ENCODE results near the gene GH2.

GH2 gene

GRCh38 chr17:63834431-63835166 lies 47.1 kb downstream of the GH2 start:
- Histone ChIP-seq H3F3A (ENCODE audit: low read depth) (no peaks in the 10 kb centered on the region), H3K27me3 (ENCODE audit: insufficient read depth, low read length, poor library complexity, severe bottlenecking) (no peaks in the 10 kb centered on the region), H3K79me2 (ENCODE audit: insufficient read depth, low read length) (peaks cover 92% of the 10 kb centered on the region), H3K9ac (ENCODE audit: low read depth, low read length, poor library complexity, severe bottlenecking) (peak overlapping the region; percentile 49), H3K9me3 (ENCODE audit: insufficient read depth, low read depth, low read length) (no peaks in the 10 kb centered on the region), H3K4me3 (ENCODE audit: low read length, poor library complexity, severe bottlenecking) (peak overlapping the region; percentile 36), H4K20me1 (ENCODE audit: insufficient read depth, low read length, poor library complexity, severe bottlenecking) (peaks cover 19% of the 10 kb centered on the region), H2AFZ (ENCODE audit: low read length) (no peak overlapping the region), H3K4me2 (ENCODE audit: low read depth, low read length, poor library complexity, severe bottlenecking) (peak overlapping the region; percentile 67), H3K36me3 (ENCODE audit: insufficient read depth, low read length) (peaks cover 62% of the 10 kb centered on the region), H3K9me2 (replicated peaks; ENCODE audit: low read depth, low read length) (no peaks in the 10 kb centered on the region), H3K4me1 (ENCODE audit: insufficient read depth, low read length, poor library complexity, severe bottlenecking) (peaks cover 46% of the 10 kb centered on the region)
- TF ChIP-seq CTCF (conservative IDR thresholded peaks at IDR 0.05; ENCODE audit: low read length) (peak; percentile 96), EZH2phosphoT487 (IDR thresholded peaks at IDR 0.05; ENCODE audit: borderline replicate concordance) (no peak)

- H3F3A ChIP-seq (ENCODE audit: low read depth), result no peaks in the 10 kb centered on the region
- H3K4me2 ChIP-seq (ENCODE audit: low read depth, low read length, poor library complexity, severe bottlenecking), result peak overlapping the region; percentile 67
- no peaks in the 10 kb centered on the region for H3K27me3 ChIP-seq (ENCODE audit: insufficient read depth, low read length, poor library complexity, severe bottlenecking)
- peaks cover 65% of the 10 kb centered on the region for H3K36me3 ChIP-seq (ENCODE audit: insufficient read depth, low read length)
- no peaks in the 10 kb centered on the region for H3K9me2 ChIP-seq (replicated peaks; ENCODE audit: low read depth, low read length)
- peaks cover 19% of the 10 kb centered on the region for H4K20me1 ChIP-seq (ENCODE audit: insufficient read depth, low read length, poor library complexity, severe bottlenecking)
- no peak overlapping the region for H2AFZ ChIP-seq (ENCODE audit: low read length)
- peak overlapping the region; percentile 49 for H3K9ac ChIP-seq (ENCODE audit: low read depth, low read length, poor library complexity, severe bottlenecking)
- H3K79me2 ChIP-seq (ENCODE audit: insufficient read depth, low read length), result peaks cover 92% of the 10 kb centered on the region
- no peak for TF ChIP-seq CTCF (conservative IDR thresholded peaks at IDR 0.05; ENCODE audit: low read length)
- no peak for TF ChIP-seq EZH2phosphoT487 (IDR thresholded peaks at IDR 0.05; ENCODE audit: borderline replicate concordance)
- H3K4me3 ChIP-seq (ENCODE audit: low read length, poor library complexity, severe bottlenecking), result no peak overlapping the region
- no peaks in the 10 kb centered on the region for H3K9me3 ChIP-seq (ENCODE audit: insufficient read depth, low read depth, low read length)
- H3K4me1 ChIP-seq (ENCODE audit: insufficient read depth, low read length, poor library complexity, severe bottlenecking), result peaks cover 46% of the 10 kb centered on the region
These were observed 47.9 kb downstream of the GH2 start for GRCh38 chr17:63833741-63834373.

- H4K20me1 ChIP-seq (ENCODE audit: insufficient read depth, low read length, poor library complexity, severe bottlenecking), result peaks cover 20% of the 10 kb centered on the region
- H3K36me3 ChIP-seq (ENCODE audit: insufficient read depth, low read length), result peaks cover 65% of the 10 kb centered on the region
These were observed 48.6 kb downstream of the GH2 start for GRCh38 chr17:63833026-63833740.

More at GRCh38 chr17:63833026-63833740, 48.6 kb downstream of the GH2 start:
- H3K79me2 ChIP-seq (ENCODE audit: insufficient read depth, low read length), result peaks cover 92% of the 10 kb centered on the region
- H3K9me2 ChIP-seq (replicated peaks; ENCODE audit: low read depth, low read length), result no peaks in the 10 kb centered on the region
- no peaks in the 10 kb centered on the region for H3F3A ChIP-seq (ENCODE audit: low read depth)
- TF ChIP-seq CTCF (conservative IDR thresholded peaks at IDR 0.05; ENCODE audit: low read length), result no peak
- TF ChIP-seq EZH2phosphoT487 (IDR thresholded peaks at IDR 0.05; ENCODE audit: borderline replicate concordance), result no peak
- H3K4me1 ChIP-seq (ENCODE audit: insufficient read depth, low read length, poor library complexity, severe bottlenecking), result peaks cover 47% of the 10 kb centered on the region
- H3K4me3 ChIP-seq (ENCODE audit: low read length, poor library complexity, severe bottlenecking), result no peak overlapping the region
- no peaks in the 10 kb centered on the region for H3K27me3 ChIP-seq (ENCODE audit: insufficient read depth, low read length, poor library complexity, severe bottlenecking)
- H2AFZ ChIP-seq (ENCODE audit: low read length), result no peak overlapping the region
- H3K4me2 ChIP-seq (ENCODE audit: low read depth, low read length, poor library complexity, severe bottlenecking), result no peak overlapping the region
- H3K9ac ChIP-seq (ENCODE audit: low read depth, low read length, poor library complexity, severe bottlenecking), result no peak overlapping the region
- no peaks in the 10 kb centered on the region for H3K9me3 ChIP-seq (ENCODE audit: insufficient read depth, low read depth, low read length)
